ENCODE measurements around the gene DRP2. TPM values are rescaled to one million over a fixed set of nuclear protein-coding genes. Genes with fewer than 3 reads are reported as not detected.
A peak's percentile ranks its signal among the peaks of the same experiment; 100 is the strongest.

The DRP2 gene
- total and polyA plus RNA-seq, 2 of the 13 experiments (the other 11 are each of a cell fraction or from before 2014, with no cell fraction given), result 0.04 to 0.07 TPM

DNA sequence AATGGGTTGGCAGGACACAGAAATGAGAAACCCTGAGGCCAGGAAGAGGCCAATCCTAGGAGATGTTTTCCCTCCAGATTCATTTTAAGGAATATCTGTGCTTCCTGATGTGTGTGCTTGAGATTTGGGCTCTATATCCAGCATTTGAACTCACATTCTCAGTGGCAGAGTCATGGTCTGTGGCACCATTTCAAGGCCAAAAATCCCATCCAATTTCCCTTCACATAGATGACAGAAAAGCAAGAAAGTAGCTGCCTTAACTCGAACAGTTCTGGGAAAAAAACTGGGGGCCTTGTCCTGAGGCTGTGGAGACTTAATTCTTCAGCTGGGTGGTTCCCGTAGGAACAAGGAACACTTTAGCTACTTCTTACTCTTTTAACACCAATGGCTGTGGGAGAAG is 44.2 kb downstream of the DRP2 start (continued):
- TF ChIP-seq IRF1 (CRISPR knock-in tag; IDR thresholded peaks at IDR 0.05; ENCODE audit: low read depth), result no peak

DNA sequence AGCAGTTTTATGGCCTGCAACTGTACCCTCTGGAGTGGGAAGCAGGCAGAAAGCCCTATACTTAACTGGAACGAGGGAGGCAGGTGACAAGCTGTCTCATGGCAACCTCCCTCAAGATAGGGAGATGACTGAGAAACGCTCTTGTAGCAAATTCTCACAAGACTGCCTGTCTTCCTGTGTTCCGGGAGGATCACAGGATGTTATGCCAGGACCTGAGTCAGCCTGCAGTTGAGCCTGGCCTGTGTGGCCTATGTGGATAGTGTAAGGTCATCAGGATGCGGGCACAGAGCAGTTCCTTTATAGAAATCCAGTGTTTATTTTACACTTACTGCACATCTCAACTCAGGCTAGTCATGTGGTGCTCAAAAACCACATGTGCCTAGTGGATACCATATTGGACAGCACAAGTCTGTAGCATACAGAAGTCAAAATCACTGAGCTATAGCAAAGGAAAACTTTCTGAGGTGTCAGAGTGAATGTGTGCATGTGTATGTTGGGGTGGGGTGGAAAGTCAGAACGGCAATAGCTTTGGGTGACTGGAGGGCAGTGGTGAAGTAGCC is 46.4 kb downstream of the DRP2 start:
- no peak for DNase-seq (ENCODE audit: low spot score)
- Histone ChIP-seq H3K79me2 (ENCODE audit: insufficient read depth, low read length) (no peaks in the 10 kb centered on the region), H3K27me3 (ENCODE audit: control insufficient read depth in 1 of 2, insufficient read depth in 2 of 2, low read length in 2 of 2) (no peaks in the 10 kb centered on the region), H3K4me1 (ENCODE audit: insufficient read depth, low read length) (no peaks in the 10 kb centered on the region), H3K4me3 (replicated peaks in 1 of 3; ENCODE audit: insufficient read depth in 1 of 3, low read depth in 2 of 3, low read length in 3 of 3) (no peak overlapping the region), H3K36me3 (replicated peaks in 1 of 2; ENCODE audit: control insufficient read depth in 1 of 2, insufficient read depth in 2 of 2, low read length in 2 of 2) (no peaks in the 10 kb centered on the region), H2AFZ (ENCODE audit: low read length) (no peak overlapping the region), H3K4me2 (ENCODE audit: low read depth, low read length) (no peak overlapping the region), H3K9ac (ENCODE audit: insufficient read depth, low read depth, low read length) (no peak overlapping the region), H3K9me3 (ENCODE audit: low read length) (no peaks in the 10 kb centered on the region), H4K20me1 (ENCODE audit: insufficient read depth, low read length) (no peaks in the 10 kb centered on the region), H3K27ac (ENCODE audit: extremely low read length, insufficient read depth, low read length) (no peak overlapping the region)
- FAIRE-seq, result no peak
- POLR2A ChIA-PET, result no interaction called here
- in situ Hi-C loops (cut with HindIII; ENCODE audit: extremely low pct_ligation_motif_present, low pct_unique_long_range_greater_than_20kb) (no loop called here), intact Hi-C loops (cut with micrococcal nuclease; ENCODE audit: unreplicated experiment) (no loop called here)
- TF ChIP-seq, protein P1, sequence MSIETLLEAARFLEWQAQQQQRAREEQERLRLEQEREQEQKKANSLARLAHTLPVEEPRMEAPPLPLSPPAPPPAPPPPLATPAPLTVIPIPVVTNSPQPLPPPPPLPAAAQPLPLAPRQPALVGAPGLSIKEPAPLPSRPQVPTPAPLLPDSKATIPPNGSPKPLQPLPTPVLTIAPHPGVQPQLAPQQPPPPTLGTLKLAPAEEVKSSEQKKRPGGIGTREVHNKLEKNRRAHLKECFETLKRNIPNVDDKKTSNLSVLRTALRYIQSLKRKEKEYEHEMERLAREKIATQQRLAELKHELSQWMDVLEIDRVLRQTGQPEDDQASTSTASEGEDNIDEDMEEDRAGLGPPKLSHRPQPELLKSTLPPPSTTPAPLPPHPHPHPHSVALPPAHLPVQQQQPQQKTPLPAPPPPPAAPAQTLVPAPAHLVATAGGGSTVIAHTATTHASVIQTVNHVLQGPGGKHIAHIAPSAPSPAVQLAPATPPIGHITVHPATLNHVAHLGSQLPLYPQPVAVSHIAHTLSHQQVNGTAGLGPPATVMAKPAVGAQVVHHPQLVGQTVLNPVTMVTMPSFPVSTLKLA (IDR thresholded peaks at IDR 0.05), result peak; percentile 56
- TF ChIP-seq, protein P2, sequence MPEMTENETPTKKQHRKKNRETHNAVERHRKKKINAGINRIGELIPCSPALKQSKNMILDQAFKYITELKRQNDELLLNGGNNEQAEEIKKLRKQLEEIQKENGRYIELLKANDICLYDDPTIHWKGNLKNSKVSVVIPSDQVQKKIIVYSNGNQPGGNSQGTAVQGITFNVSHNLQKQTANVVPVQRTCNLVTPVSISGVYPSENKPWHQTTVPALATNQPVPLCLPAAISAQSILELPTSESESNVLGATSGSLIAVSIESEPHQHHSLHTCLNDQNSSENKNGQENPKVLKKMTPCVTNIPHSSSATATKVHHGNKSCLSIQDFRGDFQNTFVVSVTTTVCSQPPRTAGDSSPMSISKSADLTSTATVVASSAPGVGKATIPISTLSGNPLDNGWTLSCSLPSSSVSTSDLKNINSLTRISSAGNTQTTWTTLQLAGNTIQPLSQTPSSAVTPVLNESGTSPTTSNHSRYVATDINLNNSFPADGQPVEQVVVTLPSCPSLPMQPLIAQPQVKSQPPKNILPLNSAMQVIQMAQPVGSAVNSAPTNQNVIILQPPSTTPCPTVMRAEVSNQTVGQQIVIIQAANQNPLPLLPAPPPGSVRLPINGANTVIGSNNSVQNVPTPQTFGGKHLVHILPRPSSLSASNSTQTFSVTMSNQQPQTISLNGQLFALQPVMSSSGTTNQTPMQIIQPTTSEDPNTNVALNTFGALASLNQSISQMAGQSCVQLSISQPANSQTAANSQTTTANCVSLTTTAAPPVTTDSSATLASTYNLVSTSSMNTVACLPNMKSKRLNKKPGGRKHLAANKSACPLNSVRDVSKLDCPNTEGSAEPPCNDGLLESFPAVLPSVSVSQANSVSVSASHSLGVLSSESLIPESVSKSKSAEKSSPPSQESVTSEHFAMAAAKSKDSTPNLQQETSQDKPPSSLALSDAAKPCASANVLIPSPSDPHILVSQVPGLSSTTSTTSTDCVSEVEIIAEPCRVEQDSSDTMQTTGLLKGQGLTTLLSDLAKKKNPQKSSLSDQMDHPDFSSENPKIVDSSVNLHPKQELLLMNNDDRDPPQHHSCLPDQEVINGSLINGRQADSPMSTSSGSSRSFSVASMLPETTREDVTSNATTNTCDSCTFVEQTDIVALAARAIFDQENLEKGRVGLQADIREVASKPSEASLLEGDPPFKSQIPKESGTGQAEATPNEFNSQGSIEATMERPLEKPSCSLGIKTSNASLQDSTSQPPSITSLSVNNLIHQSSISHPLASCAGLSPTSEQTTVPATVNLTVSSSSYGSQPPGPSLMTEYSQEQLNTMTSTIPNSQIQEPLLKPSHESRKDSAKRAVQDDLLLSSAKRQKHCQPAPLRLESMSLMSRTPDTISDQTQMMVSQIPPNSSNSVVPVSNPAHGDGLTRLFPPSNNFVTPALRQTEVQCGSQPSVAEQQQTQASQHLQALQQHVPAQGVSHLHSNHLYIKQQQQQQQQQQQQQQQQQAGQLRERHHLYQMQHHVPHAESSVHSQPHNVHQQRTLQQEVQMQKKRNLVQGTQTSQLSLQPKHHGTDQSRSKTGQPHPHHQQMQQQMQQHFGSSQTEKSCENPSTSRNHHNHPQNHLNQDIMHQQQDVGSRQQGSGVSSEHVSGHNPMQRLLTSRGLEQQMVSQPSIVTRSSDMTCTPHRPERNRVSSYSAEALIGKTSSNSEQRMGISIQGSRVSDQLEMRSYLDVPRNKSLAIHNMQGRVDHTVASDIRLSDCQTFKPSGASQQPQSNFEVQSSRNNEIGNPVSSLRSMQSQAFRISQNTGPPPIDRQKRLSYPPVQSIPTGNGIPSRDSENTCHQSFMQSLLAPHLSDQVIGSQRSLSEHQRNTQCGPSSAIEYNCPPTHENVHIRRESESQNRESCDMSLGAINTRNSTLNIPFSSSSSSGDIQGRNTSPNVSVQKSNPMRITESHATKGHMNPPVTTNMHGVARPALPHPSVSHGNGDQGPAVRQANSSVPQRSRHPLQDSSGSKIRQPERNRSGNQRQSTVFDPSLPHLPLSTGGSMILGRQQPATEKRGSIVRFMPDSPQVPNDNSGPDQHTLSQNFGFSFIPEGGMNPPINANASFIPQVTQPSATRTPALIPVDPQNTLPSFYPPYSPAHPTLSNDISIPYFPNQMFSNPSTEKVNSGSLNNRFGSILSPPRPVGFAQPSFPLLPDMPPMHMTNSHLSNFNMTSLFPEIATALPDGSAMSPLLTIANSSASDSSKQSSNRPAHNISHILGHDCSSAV (CRISPR knock-in tag; IDR thresholded peaks at IDR 0.05; ENCODE audit: borderline replicate concordance), result no peak
- WGBS (ENCODE audit: low lambda C conversion rate), result 0% methylated on average over 1 of the region's 5 CpGs
- no peak for ATAC-seq
- BruUV-seq (replicated peaks), result no TSS peak
- CTCF ChIA-PET (ENCODE audit: low intra/inter-chr PET ratio, low total read pairs), result no interaction called here
